Smooth muscle cell (in vitro differentiated cells): Measurements from ENCODE around the gene EFCAB6. TPM values are rescaled to one million over a fixed set of nuclear protein-coding genes. Genes with fewer than 3 reads are reported as not detected.
A peak's percentile ranks its signal among the peaks of the same experiment; 100 is the strongest.

Source experiments
- DNase-seq: peaks from one replicate; lab custom pipeline; 2025; ENCODE audit not compliant: unreplicated experiment; lab: John Stamatoyannopoulos, UW
- H2AFZ ChIP-seq: fragments of 200-600 bp; sonication (generic); 2 replicates; pipeline ENCODE4 v1.6.0; 2016; ENCODE audit warnings: antibody characterized with exemption, low read depth, mild to moderate bottlenecking
- H3F3A ChIP-seq: fragments of 200-600 bp; sonication (generic); 2 replicates; pipeline ENCODE4 v1.6.0; 2017; ENCODE audit warnings: antibody characterized with exemption, low read depth
- H3K27ac ChIP-seq: fragments of 200-600 bp; sonication (generic); 2 replicates; pipeline ENCODE4 v1.5.1; 2016; ENCODE audit warnings: low read depth, mild to moderate bottlenecking
- H3K27me3 ChIP-seq: fragments of 200-600 bp; sonication (generic); 2 replicates; pipeline ENCODE4 v1.6.1; 2016; ENCODE audit warnings: low read depth, mild to moderate bottlenecking
- H3K36me3 ChIP-seq: fragments of 200-600 bp; sonication (generic); 2 replicates; pipeline ENCODE4 v1.5.1; 2016; ENCODE audit warnings: low read depth
- H3K4me1 ChIP-seq: fragments of 200-600 bp; sonication (generic); 2 replicates; pipeline ENCODE4 v1.5.1; 2016; ENCODE audit warnings: low read depth
- H3K4me2 ChIP-seq: fragments of 200-600 bp; sonication (generic); 2 replicates; pipeline ENCODE4 v1.6.0; 2016; ENCODE audit warnings: mild to moderate bottlenecking
- H3K4me3 ChIP-seq: fragments of 200-600 bp; sonication (generic); 2 replicates; pipeline ENCODE4 v1.5.1; 2016; ENCODE audit warnings: mild to moderate bottlenecking
- H3K79me2 ChIP-seq: fragments of 200-600 bp; sonication (generic); 2 replicates; pipeline ENCODE4 v1.6.0; 2016; ENCODE audit warnings: low read depth, mild to moderate bottlenecking
- H3K9ac ChIP-seq: fragments of 200-600 bp; sonication (generic); 2 replicates; pipeline ENCODE4 v1.6.0; 2016; ENCODE audit warnings: low read depth
- H3K9me3 ChIP-seq: fragments of 200-600 bp; sonication (generic); replicated peaks from 2 replicates; pipeline ENCODE4 v1.5.1; 2016; ENCODE audit warnings: low read depth
- H4K20me1 ChIP-seq: fragments of 200-600 bp; sonication (generic); 2 replicates; pipeline ENCODE4 v1.6.0; 2016; ENCODE audit warnings: low read depth
- CTCF ChIP-seq: fragments of 200-600 bp; sonication (generic); IDR thresholded peaks from 2 replicates; pipeline ENCODE4 v1.5.1; 2017; ENCODE audit warnings: borderline replicate concordance, mild to moderate bottlenecking, antibody characterized with exemption; ENCODE audit not compliant: insufficient read depth, poor library complexity, severe bottlenecking
- WGBS: methylation state at CpG from one replicate; pipeline ENCODE4 v1.1.7; 2016; ENCODE audit warnings: low lambda C conversion rate; 5-methylcytosine and 5-hydroxymethylcytosine counted together
- polyA plus RNA-seq: library from polyadenylated mRNA; unstranded; fragments of >200 nt; fragmentation: Nextera tagmentation; extraction: Ambion mirVana; gene quantifications from 2 replicates; pipeline ENCODE4 v1.2.1, GENCODE V29; 2016
- total RNA-seq: library from RNA; depleted of rRNA; stranded (reverse); fragments of >200 nt; gene quantifications from 2 replicates; pipeline ENCODE4 v1.2.3, GENCODE V29; 2014

Gene EFCAB6
- total and polyA plus RNA-seq, 2 experiments from 2014 or later = 0.80 to 2.9 TPM

- no peak for DNase-seq
- TF ChIP-seq CTCF = no peak
- no peaks in the 10 kb centered on the region for H3K9me3 ChIP-seq
These were observed 193.6 kb downstream of the EFCAB6 start for GRCh38 chr22:43618517-43618916.

GRCh38 chr22:43616645-43617044 is 195.5 kb downstream of the EFCAB6 start:
- 91% methylated on average over 3 of the region's 3 CpGs for WGBS
- no peaks in the 10 kb centered on the region for H4K20me1 ChIP-seq
- H3K27me3 ChIP-seq = no peaks in the 10 kb centered on the region
- no peaks in the 10 kb centered on the region for H3K4me1 ChIP-seq
- H3K9ac ChIP-seq = no peak overlapping the region
- H3K36me3 ChIP-seq = no peaks in the 10 kb centered on the region
- TF ChIP-seq CTCF = no peak
- H3K4me3 ChIP-seq = no peak overlapping the region
- DNase-seq = no peak
- no peak overlapping the region for H3K27ac ChIP-seq
- no peaks in the 10 kb centered on the region for H3K9me3 ChIP-seq
- no peaks in the 10 kb centered on the region for H3K79me2 ChIP-seq
- no peak overlapping the region for H3K4me2 ChIP-seq
- H2AFZ ChIP-seq = no peak overlapping the region
- H3F3A ChIP-seq = no peaks in the 10 kb centered on the region

More at GRCh38 chr22:43618517-43618916, 193.6 kb downstream of the EFCAB6 start:
- no peak overlapping the region for H2AFZ ChIP-seq
- H3K27me3 ChIP-seq = no peaks in the 10 kb centered on the region
- no peaks in the 10 kb centered on the region for H3K4me1 ChIP-seq
- H3K79me2 ChIP-seq = no peaks in the 10 kb centered on the region
- H3K27ac ChIP-seq = no peak overlapping the region
- H3K4me3 ChIP-seq = no peak overlapping the region
- H4K20me1 ChIP-seq = no peaks in the 10 kb centered on the region
- no peaks in the 10 kb centered on the region for H3F3A ChIP-seq
- WGBS = 90% methylated on average over 4 of the region's 4 CpGs
- H3K4me2 ChIP-seq = no peak overlapping the region
- H3K36me3 ChIP-seq = no peaks in the 10 kb centered on the region
- H3K9ac ChIP-seq = no peak overlapping the region

- H3K27me3 ChIP-seq = no peaks in the 10 kb centered on the region
- no peaks in the 10 kb centered on the region for H3K9me3 ChIP-seq
- H3K27ac ChIP-seq = no peak overlapping the region
- TF ChIP-seq CTCF = no peak
- no peak overlapping the region for H3K9ac ChIP-seq
- no peak overlapping the region for H2AFZ ChIP-seq
- H3F3A ChIP-seq = no peaks in the 10 kb centered on the region
- H3K4me1 ChIP-seq = no peaks in the 10 kb centered on the region
- no peaks in the 10 kb centered on the region for H3K79me2 ChIP-seq
- H3K4me2 ChIP-seq = no peak overlapping the region
- H3K4me3 ChIP-seq = no peak overlapping the region
- no peaks in the 10 kb centered on the region for H4K20me1 ChIP-seq
- H3K36me3 ChIP-seq = no peaks in the 10 kb centered on the region
- WGBS = 76% methylated on average over 9 of the region's 9 CpGs
- DNase-seq = no peak
These were observed 211.8 kb downstream of the EFCAB6 start for GRCh38 chr22:43600265-43600664.

GRCh38 chr22:43592476-43592875 is 219.6 kb downstream of the EFCAB6 start:
- H3K79me2 ChIP-seq = no peaks in the 10 kb centered on the region
- no peaks in the 10 kb centered on the region for H3K36me3 ChIP-seq
- H3K27ac ChIP-seq = no peak overlapping the region
- no peaks in the 10 kb centered on the region for H3F3A ChIP-seq
- no peak overlapping the region for H3K4me2 ChIP-seq
- peak; percentile 6 for TF ChIP-seq CTCF
- DNase-seq = no peak
- H3K9me3 ChIP-seq = no peaks in the 10 kb centered on the region
- H4K20me1 ChIP-seq = no peaks in the 10 kb centered on the region
- no peak overlapping the region for H3K9ac ChIP-seq
- 73% methylated on average over 11 of the region's 11 CpGs for WGBS
- H3K4me3 ChIP-seq = no peak overlapping the region
- no peaks in the 10 kb centered on the region for H3K27me3 ChIP-seq
- no peaks in the 10 kb centered on the region for H3K4me1 ChIP-seq
- H2AFZ ChIP-seq = no peak overlapping the region
